ENCODE results near the gene FASN. TPM values are rescaled to one million over a fixed set of nuclear protein-coding genes. Genes with fewer than 3 reads are reported as not detected.
A peak's percentile ranks its signal among the peaks of the same experiment; 100 is the strongest.

The FASN gene
- total and polyA plus RNA-seq, 2 of the 13 experiments (the other 11 are each of a cell fraction or from before 2014, with no cell fraction given), result 51.7 to 101 TPM

DNA sequence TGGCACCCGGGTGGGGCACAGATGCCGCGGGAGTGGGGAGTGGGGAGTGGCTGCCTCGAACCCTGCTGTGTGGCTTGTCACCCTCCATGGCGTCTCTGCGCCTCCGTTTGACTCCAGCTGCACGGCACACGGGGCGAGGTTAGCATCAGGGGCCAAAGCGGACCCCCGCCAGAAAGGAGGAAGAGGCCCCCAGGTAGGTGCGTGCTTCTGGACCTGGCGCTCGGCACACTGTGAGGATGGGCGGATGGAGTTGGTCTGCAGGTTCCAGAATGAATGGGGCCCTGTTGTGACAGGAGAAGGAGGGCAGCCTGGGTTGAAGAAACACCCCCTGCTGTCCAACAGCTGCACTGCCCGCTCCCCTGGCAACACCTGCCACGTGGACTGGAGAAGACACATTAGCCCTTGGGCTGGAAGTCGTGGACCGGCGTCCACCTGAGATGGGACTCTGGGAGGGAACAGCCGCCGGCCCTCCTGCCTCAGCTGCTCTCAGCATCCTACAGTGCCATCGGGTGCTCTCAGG lies 9.4 kb upstream of the FASN start (continued):
- no peak for TF ChIP-seq KDM5A (IDR thresholded peaks at IDR 0.05; ENCODE audit: borderline replicate concordance, low read length)
- TF ChIP-seq KDM2A (CRISPR knock-in tag; IDR thresholded peaks at IDR 0.05; ENCODE audit: borderline replicate concordance, low read depth), result no peak
- TF ChIP-seq MZF1 (CRISPR knock-in tag; IDR thresholded peaks at IDR 0.05; ENCODE audit: borderline replicate concordance), result no peak
- TF ChIP-seq NBN (conservative IDR thresholded peaks at IDR 0.05), result no peak
- no peak for TF ChIP-seq ZNF709 (CRISPR knock-in tag; IDR thresholded peaks at IDR 0.05)
- no peak for TF ChIP-seq ZNF3 (CRISPR knock-in tag; IDR thresholded peaks at IDR 0.05)
- peak; percentile 32 for TF ChIP-seq HNRNPLL (IDR thresholded peaks at IDR 0.05; ENCODE audit: low read depth, low read length, poor library complexity, severe bottlenecking)
- no peak for TF ChIP-seq ZBTB7A (CRISPR knock-in tag; IDR thresholded peaks at IDR 0.05)
- TF ChIP-seq KLF15 (CRISPR knock-in tag; IDR thresholded peaks at IDR 0.05; ENCODE audit: borderline replicate concordance), result no peak
- no peak for TF ChIP-seq TBX2 (CRISPR knock-in tag; IDR thresholded peaks at IDR 0.05; ENCODE audit: borderline replicate concordance)
- TF ChIP-seq, protein P1, sequence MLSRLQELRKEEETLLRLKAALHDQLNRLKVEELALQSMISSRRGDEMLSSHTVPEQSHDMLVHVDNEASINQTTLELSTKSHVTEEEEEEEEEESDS (CRISPR knock-in tag; IDR thresholded peaks at IDR 0.05; ENCODE audit: borderline replicate concordance), result no peak
- TF ChIP-seq ZNF329 (CRISPR knock-in tag; IDR thresholded peaks at IDR 0.05; ENCODE audit: low read depth), result no peak
- no peak for TF ChIP-seq XRCC5 (optimal IDR thresholded peaks at IDR 0.05; ENCODE audit: low read length)
- no peak for TF ChIP-seq NFKBIZ (CRISPR knock-in tag; IDR thresholded peaks at IDR 0.05)
- TF ChIP-seq NR3C1 (CRISPR knock-in tag; IDR thresholded peaks at IDR 0.05), result no peak
- 0 out of 2 replicates have a peak, but pooled peaks have one; percentile 13 for TF ChIP-seq SMC3 (IDR thresholded peaks at IDR 0.05; ENCODE audit: low read length)
- TF ChIP-seq REXO4 (CRISPR knock-in tag; IDR thresholded peaks at IDR 0.05; ENCODE audit: borderline replicate concordance), result no peak
- TF ChIP-seq ZNF850 (CRISPR knock-in tag; conservative IDR thresholded peaks at IDR 0.05), result no peak
- TF ChIP-seq ZNF792 (CRISPR knock-in tag; IDR thresholded peaks at IDR 0.05), result no peak
- TF ChIP-seq BCL6 (CRISPR knock-in tag; IDR thresholded peaks at IDR 0.05), result no peak
- peak; percentile 29 for TF ChIP-seq STAG1 (CRISPR knock-in tag; IDR thresholded peaks at IDR 0.05)
- TF ChIP-seq ETV5 (CRISPR knock-in tag; IDR thresholded peaks at IDR 0.05; ENCODE audit: borderline replicate concordance), result no peak
- TF ChIP-seq ZNF800 (CRISPR knock-in tag; IDR thresholded peaks at IDR 0.05), result no peak
- no peak for TF ChIP-seq SAFB2 (CRISPR knock-in tag; IDR thresholded peaks at IDR 0.05; ENCODE audit: borderline replicate concordance, low read depth)
- no peak for TF ChIP-seq ZNF350 (CRISPR knock-in tag; IDR thresholded peaks at IDR 0.05; ENCODE audit: borderline replicate concordance, low read depth)
- TF ChIP-seq HNRNPL (IDR thresholded peaks at IDR 0.05; ENCODE audit: low read depth, low read length), result peak; percentile 70; the same call in 1 of the 2 replicates
- TF ChIP-seq MTF2 (CRISPR knock-in tag; IDR thresholded peaks at IDR 0.05; ENCODE audit: borderline replicate concordance), result no peak
- TF ChIP-seq BCLAF1 (IDR thresholded peaks at IDR 0.05), result no peak
- TF ChIP-seq TBP (CRISPR knock-in tag; IDR thresholded peaks at IDR 0.05), result no peak

All from HepG2 (cell line).